GM12878 (cell line): ENCODE data around the gene BAG3. TPM values are rescaled to one million over a fixed set of nuclear protein-coding genes. Genes with fewer than 3 reads are reported as not detected.

ENCODE experiments used
- ATAC-seq: fragments of 200-7000 bp; cut with Tn5 transposase; 3 replicates; pipeline ENCODE4 v1.9.1; 2020; ENCODE audit warnings: mild to moderate bottlenecking, moderate library complexity
- BruUV-seq: library from RNA; stranded (reverse); fragments of 400-500 nt; replicated peaks from 2 replicates; lab custom pipeline; 2021; lab: Mats Ljungman, UMichigan
- CTCF ChIA-PET: fragments of 300-600 bp; sonication (Branson Sonifier 250); formaldehyde crosslinking; extraction: SDS; loops from one replicate; lab custom pipeline; 2021; ENCODE audit warnings: inconsistent platforms; lab: Yijun Ruan, JAX
- POLR2A ChIA-PET: fragments of 350-600 bp; formaldehyde crosslinking; extraction: SDS; loops from one replicate; lab custom pipeline; 2021; ENCODE audit warnings: inconsistent platforms; lab: Charles Lee
- RAD21 ChIA-PET: fragments of 300-600 bp; sonication (Branson Sonifier 250); formaldehyde crosslinking; loops from one replicate; lab custom pipeline; 2023; ENCODE audit warnings: antibody characterized with exemption; ENCODE audit not compliant: unreplicated experiment; lab: Charles Lee
- SMC1A ChIA-PET: fragments of 300-600 bp; sonication (Branson Sonifier 250); formaldehyde crosslinking; loops from one replicate; lab custom pipeline; 2023; ENCODE audit not compliant: unreplicated experiment, uncharacterized antibody; lab: Charles Lee
- DNase-seq: peaks from one replicate; pipeline ENCODE4 v3.0.0-alpha.2; 2011; ENCODE audit warnings: low read depth, low spot score
- FAIRE-seq: peaks from 3 replicates; lab custom pipeline; 2011; peaks lifted over from hg19 to GRCh38; lab: Jason Lieb, UNC
- H2AFZ ChIP-seq: 2 replicates; pipeline ENCODE4 v1.6.0; 2011; ENCODE audit warnings: low read depth, low read length, control low read depth; ENCODE audit not compliant: control insufficient read depth
- H3K27ac ChIP-seq: 2 replicates; pipeline ENCODE4 v1.5.1; 2011; ENCODE audit warnings: control low read depth; ENCODE audit not compliant: control insufficient read depth, insufficient read depth
- H3K27me3 ChIP-seq, 2 experiments: replicated peaks in 1 of 2; 2 replicates each; pipeline versions ENCODE4 v1.6.0 to v1.6.1; 2011; ENCODE audit warnings: low read length in 1 of 2; ENCODE audit not compliant: control insufficient read depth in 2 of 2, insufficient read depth in 2 of 2
- H3K36me3 ChIP-seq, 2 experiments: 2 replicates each; pipeline ENCODE4 v1.5.1; 2011; ENCODE audit warnings: low read length in 1 of 2; ENCODE audit not compliant: control insufficient read depth in 2 of 2, insufficient read depth in 2 of 2
- H3K4me1 ChIP-seq: 2 replicates; pipeline ENCODE4 v1.6.1; 2011; ENCODE audit warnings: mild to moderate bottlenecking, low read length, moderate library complexity, mixed read lengths; ENCODE audit not compliant: control insufficient read depth, insufficient read depth
- H3K4me2 ChIP-seq: 2 replicates; pipeline ENCODE4 v1.6.0; 2011; ENCODE audit warnings: control low read depth; ENCODE audit not compliant: control insufficient read depth, insufficient read depth
- H3K4me3 ChIP-seq: fragments of 200-600 bp; sonication (generic); 2 replicates; pipeline ENCODE4 v1.5.1; 2016
- H3K79me2 ChIP-seq: 2 replicates; pipeline ENCODE4 v1.6.0; 2011; ENCODE audit warnings: low read length; ENCODE audit not compliant: control insufficient read depth, insufficient read depth
- H3K9ac ChIP-seq: 2 replicates; pipeline ENCODE4 v1.8.0; 2011; ENCODE audit warnings: low read length, control low read depth, mixed read lengths; ENCODE audit not compliant: control insufficient read depth, insufficient read depth
- H3K9me3 ChIP-seq: replicated peaks from 3 replicates; pipeline ENCODE4 v1.5.1; 2011; ENCODE audit warnings: mild to moderate bottlenecking, low read length; ENCODE audit not compliant: control insufficient read depth, insufficient read depth
- H4K20me1 ChIP-seq: 2 replicates; pipeline ENCODE4 v1.6.0; 2011; ENCODE audit not compliant: control insufficient read depth, insufficient read depth
- BCL11A ChIP-seq: IDR thresholded peaks from 2 replicates; pipeline ENCODE4 v1.6.1; 2011; ENCODE audit warnings: low read depth, low read length
- CBFB ChIP-seq: IDR thresholded peaks from 2 replicates; pipeline ENCODE4 v1.6.1; 2016; ENCODE audit warnings: antibody characterized with exemption, low read depth
- CHD2 ChIP-seq: IDR thresholded peaks from 2 replicates; pipeline ENCODE4 v1.6.1; 2011; ENCODE audit warnings: low read depth, low read length, improper control_type of control experiment, borderline replicate concordance
- EP300 ChIP-seq, 2 experiments: fragments of 150-350 bp in 1 of 2; IDR thresholded peaks; 2 replicates each; pipeline ENCODE4 v1.6.1; 2011 to 2012; ENCODE audit warnings: low read depth in 2 of 2, low read length in 2 of 2, borderline replicate concordance in 1 of 2, improper control_type of control experiment in 1 of 2, inconsistent platforms in 1 of 2; ENCODE audit not compliant: control insufficient read depth in 1 of 2
- EZH2 ChIP-seq: IDR thresholded peaks from 2 replicates; pipeline ENCODE4 v1.6.1; 2012; ENCODE audit warnings: low read depth, mild to moderate bottlenecking, control low read depth, inconsistent platforms, low read length, borderline replicate concordance; ENCODE audit not compliant: control insufficient read depth
- FOS ChIP-seq: IDR thresholded peaks from 3 replicates; pipeline ENCODE4 v1.6.1; 2011; ENCODE audit warnings: borderline replicate concordance; ENCODE audit not compliant: insufficient read length; ENCODE audit errors: extremely low read depth
- IKZF2 ChIP-seq, 2 experiments: fragments of 450-650 bp; IDR thresholded peaks; 2 replicates each; pipeline ENCODE4 v1.6.1; 2017; ENCODE audit warnings: mild to moderate bottlenecking in 2 of 2, moderate library complexity in 2 of 2
- KLF5 ChIP-seq: fragments of 450-650 bp; IDR thresholded peaks from 2 replicates; pipeline ENCODE4 v1.6.1; 2014; ENCODE audit warnings: mild to moderate bottlenecking; ENCODE audit not compliant: partially characterized antibody
- LARP7 ChIP-seq: fragments of 450-650 bp; IDR thresholded peaks from 2 replicates; pipeline ENCODE4 v1.6.1; 2017; ENCODE audit warnings: mild to moderate bottlenecking
- MEF2A ChIP-seq: IDR thresholded peaks from 2 replicates; pipeline ENCODE4 v1.6.1; 2011; ENCODE audit warnings: low read depth, mild to moderate bottlenecking, low read length, moderate library complexity; ENCODE audit not compliant: insufficient read depth
- NBN ChIP-seq: fragments of 450-650 bp; IDR thresholded peaks from 2 replicates; pipeline ENCODE4 v1.6.1; 2016
- NFXL1 ChIP-seq: fragments of 450-650 bp; IDR thresholded peaks from 2 replicates; pipeline ENCODE4 v1.6.1; 2017; ENCODE audit warnings: antibody characterized with exemption, mild to moderate bottlenecking, borderline replicate concordance
- NKRF ChIP-seq: fragments of 450-650 bp; conservative IDR thresholded peaks from 2 replicates; pipeline ENCODE4 v1.6.1; 2017; ENCODE audit warnings: mild to moderate bottlenecking, moderate library complexity
- POLR2A ChIP-seq: IDR thresholded peaks from 2 replicates; pipeline ENCODE4 v1.6.1; 2011; ENCODE audit warnings: low read depth, mild to moderate bottlenecking, low read length
- POLR2AphosphoS2 ChIP-seq: IDR thresholded peaks from 2 replicates; pipeline ENCODE4 v1.6.1; 2011; ENCODE audit warnings: low read depth, mild to moderate bottlenecking, low read length, improper control_type of control experiment, moderate library complexity
- SRF ChIP-seq, 2 experiments: IDR thresholded peaks; 2 replicates each; pipeline ENCODE4 v1.6.1; 2011; ENCODE audit warnings: low read depth in 2 of 2, low read length in 2 of 2, mild to moderate bottlenecking in 1 of 2, moderate library complexity in 1 of 2
- TCF7 ChIP-seq: IDR thresholded peaks from 2 replicates; pipeline ENCODE4 v1.6.1; 2014; ENCODE audit warnings: antibody characterized with exemption, borderline replicate concordance
- ZNF217 ChIP-seq: fragments of 450-650 bp; IDR thresholded peaks from 2 replicates; pipeline ENCODE4 v1.6.1; 2017; ENCODE audit warnings: antibody characterized with exemption, mild to moderate bottlenecking
- WGBS: methylation state at CpG from one replicate; pipeline ENCODE4 v1.1.6; 2016; ENCODE audit warnings: low lambda C conversion rate; ENCODE audit not compliant: insufficient replicate concordance, insufficient coverage; ENCODE audit errors: missing lambda C conversion rate; 5-methylcytosine and 5-hydroxymethylcytosine counted together
- in situ Hi-C: fragments of 300-500 bp; cut with MboI; formaldehyde crosslinking; loops from 9 replicates; pipeline ENCODE4 v1.14.3; 2018; ENCODE audit warnings: mixed read lengths
- intact Hi-C: fragments of 100-400 bp; cut with micrococcal nuclease; formaldehyde crosslinking; loops from one replicate; pipeline ENCODE4 v1.14.2; 2022; ENCODE audit not compliant: unreplicated experiment
- polyA plus RNA-seq, 11 experiments: library from polyadenylated mRNA; depleted of rRNA in 4 of 11; unstranded in 6 of 11; stranded (reverse) in 5 of 11; fragments of >200 nt; fragmentation: Nextera tagmentation in 4 of 11; fragmentation: Illumina TruSeq in 1 of 11; extraction: Ambion mirVana in 4 of 11; extraction: Trizol in 1 of 11; gene quantifications; 1 replicate in 1 of 11; 2 replicates in 10 of 11; pipeline versions ENCODE4 v1.2.1 to v1.2.3, GENCODE V29; 2011 to 2016; ENCODE audit warnings: inconsistent platforms in 2 of 11, missing spikeins in 2 of 11, low read depth in 1 of 11
- total RNA-seq, 4 experiments: library from RNA; depleted of rRNA in 3 of 4; stranded (reverse); fragments of >200 nt in 3 of 4; fragmentation: Illumina TruSeq in 1 of 4; extraction: Trizol in 1 of 4; gene quantifications; 2 replicates each; pipeline versions ENCODE4 v1.2.1 to v1.2.3, GENCODE V29; 2013 to 2021

Gene BAG3
- total and polyA plus RNA-seq, 10 of the 15 experiments (the other 5 are each of a cell fraction or from before 2014, with no cell fraction given), result 0.71 to 14.1 (median 4.3) TPM

- POLR2A ChIA-PET, result interaction anchor here (0.6 kb wide), 1 partner anchor 12 kb away, joined by 8 read pairs; no protein-coding TSS in a partner anchor
- Histone ChIP-seq H2AFZ (no peak overlapping the region), H3K4me2 (no peak overlapping the region), H3K4me1 (no peaks in the 10 kb centered on the region), H3K27ac (no peak overlapping the region), H3K4me3 (no peak overlapping the region), H4K20me1 (no peaks in the 10 kb centered on the region), H3K9me3 (no peaks in the 10 kb centered on the region), H3K79me2 (no peaks in the 10 kb centered on the region), H3K36me3 (no peaks in the 10 kb centered on the region), H3K9ac (no peak overlapping the region), H3K27me3 (no peaks in the 10 kb centered on the region)
- WGBS, result 39% methylated on average over 3 of the region's 3 CpGs
- SMC1A ChIA-PET, result interaction anchor here (1.2 kb wide), 1 partner anchor 350 kb away, joined by 3 read pairs; no protein-coding TSS in a partner anchor
- ATAC-seq (no peak), DNase-seq (no peak), FAIRE-seq (no peak)
- intact Hi-C loops (no loop called here), in situ Hi-C loops (no loop called here)
- CTCF ChIA-PET, result no interaction called here
- no peak for TF ChIP-seq CHD2
- TF ChIP-seq POLR2A, result no peak
- no peak for TF ChIP-seq KLF5
- no peak for TF ChIP-seq CBFB
- no TSS peak for BruUV-seq
- RAD21 ChIA-PET, result no interaction called here
Measured at GRCh38 chr10:119621078-119621384, 30.1 kb upstream of the BAG3 start.

GRCh38 chr10:119625570-119626280 lies 25.5 kb upstream of the BAG3 start:
- H3K27me3 ChIP-seq, result no peaks in the 10 kb centered on the region
- no peaks in the 10 kb centered on the region for H3K79me2 ChIP-seq
- H3K36me3 ChIP-seq, result no peaks in the 10 kb centered on the region
- POLR2A ChIA-PET, result no interaction called here
- in situ Hi-C loops, result no loop called here
- no peak overlapping the region for H3K27ac ChIP-seq
- RAD21 ChIA-PET, result no interaction called here
- SMC1A ChIA-PET, result no interaction called here
- H2AFZ ChIP-seq, result no peak overlapping the region
- H4K20me1 ChIP-seq, result no peaks in the 10 kb centered on the region
- no peaks in the 10 kb centered on the region for H3K9me3 ChIP-seq
- TF ChIP-seq SRF (IDR thresholded peaks at IDR 0.05; ENCODE audit: low read depth in 2 of 2, low read length in 2 of 2) (no peak), TCF7 (no peak), ZNF217 (no peak), FOS (no peak), NFXL1 (no peak), NBN (no peak), LARP7 (no peak), EP300 (IDR thresholded peaks at IDR 0.05; ENCODE audit: borderline replicate concordance in 1 of 2, control insufficient read depth in 1 of 2, low read depth in 2 of 2, low read length in 2 of 2) (no peak), NKRF (no peak), IKZF2 (IDR thresholded peaks at IDR 0.05) (no peak), POLR2AphosphoS2 (no peak), BCL11A (no peak), EZH2 (no peak), MEF2A (no peak), CHD2 (no peak)
- FAIRE-seq, result no peak
- ATAC-seq, result peak; percentile 51; the same call in 1 of the 3 replicates
- H3K4me3 ChIP-seq, result no peak overlapping the region
- DNase-seq, result no peak
- CTCF ChIA-PET, result no interaction called here
- WGBS, result 49% methylated on average over 6 of the region's 6 CpGs
- H3K4me1 ChIP-seq, result no peaks in the 10 kb centered on the region
- intact Hi-C loops, result no loop called here
- H3K9ac ChIP-seq, result no peak overlapping the region
- no TSS peak for BruUV-seq
- no peak overlapping the region for H3K4me2 ChIP-seq
